HG03520 (cell line): Measurements from ENCODE around the gene LDLRAD3.

Experiments used
- ATAC-seq: cut with Tn5 transposase; IDR thresholded peaks from one replicate; pipeline ENCODE4 v1.9.1; 2021; ENCODE audit warnings: mild to moderate bottlenecking, moderate library complexity; ENCODE audit not compliant: unreplicated experiment

LDLRAD3 gene

DNA sequence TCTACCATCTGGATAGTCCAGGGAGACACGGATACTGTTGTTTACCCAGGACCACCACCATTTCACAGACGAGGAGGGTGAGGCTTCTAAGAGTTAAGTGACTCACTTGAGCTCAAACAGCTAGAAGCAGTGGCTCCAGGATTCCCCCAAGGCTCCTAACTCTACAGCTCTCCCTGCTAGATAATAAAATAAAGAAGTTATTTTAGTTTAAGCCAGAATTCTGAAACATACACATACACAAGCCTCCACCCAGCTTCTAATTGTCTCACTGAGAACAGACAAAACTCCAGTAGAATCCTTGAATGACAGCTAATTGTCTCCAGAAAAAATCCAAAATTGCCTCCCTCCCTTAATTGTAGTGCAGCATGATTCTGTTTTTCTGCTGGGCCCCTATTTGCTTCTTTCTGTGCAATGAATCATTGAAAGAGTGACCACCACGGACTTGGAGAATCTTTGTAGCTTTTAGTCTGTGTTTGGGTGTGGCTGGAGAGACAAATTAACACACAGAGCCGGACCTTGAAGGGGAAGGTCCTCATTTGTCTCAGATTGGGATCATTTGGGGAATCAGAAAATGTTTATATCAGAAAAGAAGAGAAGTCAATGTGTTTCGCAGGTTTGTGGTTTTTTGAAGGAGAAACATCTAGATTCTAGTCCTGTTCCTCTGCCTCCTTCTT is 280.5 kb downstream of the LDLRAD3 start:
- no peak for ATAC-seq

DNA sequence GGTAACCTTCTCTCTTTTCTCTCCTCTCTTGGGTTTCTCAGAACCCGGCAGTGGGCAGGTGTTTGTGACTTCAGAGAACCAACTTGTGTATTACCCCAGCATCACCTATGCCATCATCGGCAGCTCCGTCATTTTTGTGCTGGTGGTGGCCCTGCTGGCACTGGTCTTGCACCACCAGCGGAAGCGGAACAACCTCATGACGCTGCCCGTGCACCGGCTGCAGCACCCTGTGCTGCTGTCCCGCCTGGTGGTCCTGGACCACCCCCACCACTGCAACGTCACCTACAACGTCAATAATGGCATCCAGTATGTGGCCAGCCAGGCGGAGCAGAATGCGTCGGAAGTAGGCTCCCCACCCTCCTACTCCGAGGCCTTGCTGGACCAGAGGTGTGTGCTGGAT is 283.2 kb downstream of the LDLRAD3 start:
- ATAC-seq: no peak

DNA sequence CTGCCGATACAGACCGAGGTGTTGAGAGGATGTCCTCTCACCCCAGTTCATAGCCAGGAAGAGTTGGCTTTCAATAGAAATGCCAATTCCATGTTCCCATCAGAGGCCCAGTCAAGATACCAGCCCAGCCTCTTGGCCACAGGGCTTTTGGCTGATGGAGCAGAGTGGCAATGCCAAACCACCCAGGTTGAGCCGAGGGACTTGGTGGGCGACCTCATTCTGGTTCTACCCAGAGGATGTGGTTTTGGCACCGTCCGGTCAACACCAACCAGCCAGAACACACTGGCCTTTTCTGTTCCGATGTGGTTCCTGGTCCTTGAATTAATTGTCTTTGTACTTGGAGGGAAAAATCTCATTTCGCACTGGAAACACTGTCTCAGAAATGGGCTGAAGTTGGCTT is 284.8 kb downstream of the LDLRAD3 start:
- ATAC-seq: no peak

DNA sequence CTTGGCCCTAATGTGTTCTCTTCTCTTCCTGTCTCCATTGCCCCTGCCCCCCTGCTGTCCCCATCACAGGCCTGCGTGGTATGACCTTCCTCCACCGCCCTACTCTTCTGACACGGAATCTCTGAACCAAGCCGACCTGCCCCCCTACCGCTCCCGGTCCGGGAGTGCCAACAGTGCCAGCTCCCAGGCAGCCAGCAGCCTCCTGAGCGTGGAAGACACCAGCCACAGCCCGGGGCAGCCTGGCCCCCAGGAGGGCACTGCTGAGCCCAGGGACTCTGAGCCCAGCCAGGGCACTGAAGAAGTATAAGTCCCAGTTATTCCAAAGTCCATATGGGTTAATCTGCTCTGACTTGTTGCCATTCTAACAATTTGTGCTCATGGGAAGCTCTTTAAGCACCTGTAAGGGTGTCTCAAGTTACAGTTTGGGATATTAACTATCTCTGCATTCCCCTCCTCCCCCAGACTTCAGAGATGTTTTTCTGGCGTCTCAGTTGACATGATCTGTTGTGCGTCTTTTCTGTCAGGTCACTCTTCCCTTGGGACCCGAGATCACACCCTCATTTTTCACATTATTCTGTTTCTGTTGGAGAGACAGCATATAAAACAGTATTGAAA is 285.3 kb downstream of the LDLRAD3 start:
- no peak for ATAC-seq

DNA sequence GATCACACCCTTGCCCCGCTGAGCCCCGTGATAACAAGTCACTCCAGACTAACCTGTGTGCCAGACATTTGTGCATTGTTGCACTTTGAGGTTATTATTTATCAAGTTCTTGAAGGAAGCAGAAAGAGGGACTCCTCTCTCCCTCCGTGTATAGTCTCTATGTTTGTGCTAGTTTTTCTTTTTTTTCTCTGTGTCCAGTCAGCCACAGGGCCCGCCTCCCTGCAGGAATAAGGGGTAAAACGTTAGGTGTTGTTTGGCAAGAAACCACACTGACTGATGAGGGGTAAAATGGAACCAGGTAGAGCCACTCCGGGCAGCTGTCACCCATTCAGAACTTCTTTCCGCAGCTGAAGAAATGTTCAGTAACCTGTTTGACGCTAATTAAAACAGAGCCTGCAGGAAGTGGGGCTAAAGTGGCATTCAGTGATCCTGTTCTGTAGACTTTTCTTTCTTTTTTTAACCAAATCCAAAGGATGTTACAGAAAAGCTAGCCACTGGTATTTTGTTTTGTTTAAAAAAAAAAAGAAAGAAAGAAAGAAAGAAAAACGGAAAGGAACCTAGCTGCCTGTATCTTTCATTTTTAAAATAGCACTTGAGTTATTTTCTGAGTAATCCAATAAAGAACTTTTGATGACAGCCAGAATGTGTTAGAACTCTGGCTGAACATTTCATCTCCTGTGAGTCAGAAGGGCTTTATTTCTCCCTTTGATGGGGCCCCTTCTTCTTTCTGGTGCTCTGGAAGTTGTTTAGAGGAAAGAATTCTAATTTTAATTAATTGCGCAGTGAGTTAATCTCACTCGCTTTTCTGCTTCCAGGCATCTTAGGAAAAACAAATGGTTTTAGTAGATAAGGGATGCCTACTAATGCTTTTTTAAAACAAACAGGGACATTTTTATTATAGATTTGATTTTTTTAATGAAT is 287.2 kb downstream of the LDLRAD3 start:
- no peak for ATAC-seq

DNA sequence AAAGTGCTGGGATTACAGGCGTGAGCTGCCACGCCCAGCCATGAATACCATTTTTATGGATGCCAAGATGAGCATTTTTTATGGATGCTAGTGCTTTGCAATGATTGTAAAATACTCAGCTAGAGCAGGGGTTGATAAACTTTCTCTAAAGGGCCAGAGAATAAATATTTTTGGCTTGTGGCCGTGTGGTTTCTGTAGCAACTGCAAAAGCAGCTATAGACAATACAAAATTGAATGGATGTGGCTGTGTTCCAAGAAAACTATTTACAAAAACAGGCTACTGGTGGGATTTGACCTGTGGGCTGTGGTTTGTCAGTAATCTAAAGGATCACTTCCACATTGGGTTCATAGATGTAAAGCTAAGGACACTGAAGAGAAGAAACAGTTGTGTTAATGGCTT is 289.3 kb downstream of the LDLRAD3 start:
- ATAC-seq: no peak

DNA sequence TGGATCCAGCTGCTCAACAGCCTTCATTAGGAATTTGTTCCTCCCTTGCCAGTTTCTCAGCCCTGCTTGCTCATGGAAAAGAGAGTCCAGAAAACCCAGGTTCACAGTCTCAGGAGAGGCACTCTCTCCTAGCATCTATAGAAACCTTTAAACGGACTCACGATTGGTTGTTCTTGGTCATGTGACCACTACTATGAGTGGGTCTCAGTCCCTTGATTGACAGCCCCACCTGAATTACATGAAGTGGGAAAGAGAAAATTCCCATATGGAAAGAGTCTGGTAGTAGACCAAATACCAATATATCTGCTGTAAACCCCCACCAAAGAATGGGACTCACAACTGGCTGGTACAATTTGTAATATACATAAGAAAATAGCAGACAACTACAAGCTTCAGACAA is 291.0 kb downstream of the LDLRAD3 start:
- ATAC-seq: no peak

DNA sequence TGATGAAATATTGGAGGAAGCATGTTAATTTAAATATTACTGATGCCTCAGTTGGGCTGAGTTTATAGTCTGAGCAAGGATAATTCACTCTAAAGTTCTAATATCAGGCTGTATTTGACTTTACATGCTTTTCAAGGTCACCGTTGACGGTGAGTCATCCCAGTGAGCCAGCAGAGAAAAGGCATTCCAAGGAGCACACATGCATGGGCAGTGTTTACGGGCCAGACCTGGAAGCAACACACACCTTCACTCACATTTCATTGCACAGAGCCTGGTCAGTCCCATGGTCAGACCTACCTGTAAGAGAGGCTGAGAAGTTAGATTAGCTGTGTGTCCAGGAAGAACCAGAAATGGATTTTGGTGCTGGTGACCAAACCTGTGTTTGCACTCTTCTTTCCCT is 291.9 kb downstream of the LDLRAD3 start:
- ATAC-seq: no peak

DNA sequence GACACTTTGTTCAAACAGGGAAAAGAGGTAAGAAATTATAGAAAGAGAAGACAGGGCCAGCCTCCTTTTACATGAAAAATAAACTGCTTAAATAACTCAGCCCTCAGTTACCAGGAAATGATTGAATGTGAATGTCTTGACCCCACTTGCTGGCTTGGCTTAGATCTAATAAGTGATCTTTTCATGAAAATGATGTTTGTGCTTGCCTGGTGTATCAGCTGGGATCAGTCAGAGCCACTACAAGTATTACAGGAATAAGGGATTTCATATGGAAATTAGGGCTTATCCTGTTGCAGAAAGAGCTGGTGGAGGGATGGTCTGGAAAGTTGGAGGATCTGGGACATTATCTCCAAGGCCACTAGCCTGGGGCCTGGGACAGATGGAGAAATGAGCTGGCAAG is 293.5 kb downstream of the LDLRAD3 start:
- no peak for ATAC-seq

DNA sequence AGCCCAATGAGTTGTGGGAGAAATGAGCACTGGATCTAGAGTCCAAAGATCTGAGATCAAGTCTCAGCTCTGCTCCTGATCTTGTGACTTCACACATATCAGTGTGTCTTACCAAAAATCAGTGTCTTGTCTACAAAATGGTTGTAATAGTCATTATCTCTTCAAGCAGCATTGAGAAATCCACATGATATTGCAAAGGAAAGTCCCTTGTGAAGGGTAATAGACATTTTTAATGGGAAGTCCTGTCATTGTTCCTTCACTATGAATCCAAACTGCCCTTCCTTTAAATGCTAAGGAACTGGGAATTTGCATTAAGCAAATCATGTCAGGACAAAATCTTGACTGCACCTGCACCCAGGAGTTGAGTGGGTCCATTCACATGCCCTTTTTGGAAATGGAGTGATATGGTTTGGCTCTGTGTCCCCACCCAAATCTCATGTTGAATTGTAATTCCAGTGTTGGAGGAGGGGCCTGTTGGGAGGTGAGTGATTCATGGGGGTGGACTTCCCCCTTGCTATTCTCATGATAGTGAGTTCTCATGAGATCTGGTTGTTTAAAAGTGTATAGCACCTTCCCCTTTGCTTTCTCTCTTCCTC is 294.3 kb downstream of the LDLRAD3 start:
- no peak for ATAC-seq

DNA sequence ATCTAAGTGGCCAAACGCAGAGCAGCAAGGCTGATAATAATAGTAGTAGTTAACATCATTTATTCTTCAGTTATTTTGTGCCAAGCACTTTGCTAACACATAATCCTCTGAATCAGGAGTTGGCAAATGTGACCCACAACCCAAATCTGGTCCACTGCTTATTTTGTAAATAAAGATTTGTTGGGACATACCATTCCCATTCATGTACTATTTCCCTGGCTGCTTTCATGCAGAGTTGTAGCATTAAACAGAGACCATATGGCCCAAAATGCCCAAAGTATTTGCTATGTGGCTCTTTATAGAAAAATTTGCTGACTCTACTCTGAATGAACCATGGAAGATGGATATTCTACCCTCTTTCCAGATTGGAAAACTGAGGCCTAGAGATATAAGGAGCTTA is 295.0 kb downstream of the LDLRAD3 start:
- no peak for ATAC-seq

DNA sequence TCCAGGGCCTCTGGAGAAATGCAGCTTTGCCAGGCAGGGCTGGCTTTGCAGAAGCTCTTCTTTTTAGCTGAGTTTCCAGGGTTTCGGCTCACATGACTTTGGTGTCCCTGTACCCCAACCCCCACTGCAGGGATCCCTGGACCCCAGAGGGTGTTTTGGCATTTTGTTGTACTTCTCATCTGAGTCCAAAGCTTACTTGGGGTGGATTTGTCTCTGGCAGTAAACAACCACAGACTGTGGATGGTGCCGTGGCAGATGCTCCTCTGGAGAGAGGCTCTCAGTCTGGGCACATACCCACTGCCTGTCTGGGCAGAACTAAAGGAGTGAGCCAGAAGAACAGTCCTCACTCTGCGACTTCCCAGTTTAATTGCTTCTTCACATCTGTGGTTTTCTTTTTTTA is 295.8 kb downstream of the LDLRAD3 start:
- no peak for ATAC-seq

DNA sequence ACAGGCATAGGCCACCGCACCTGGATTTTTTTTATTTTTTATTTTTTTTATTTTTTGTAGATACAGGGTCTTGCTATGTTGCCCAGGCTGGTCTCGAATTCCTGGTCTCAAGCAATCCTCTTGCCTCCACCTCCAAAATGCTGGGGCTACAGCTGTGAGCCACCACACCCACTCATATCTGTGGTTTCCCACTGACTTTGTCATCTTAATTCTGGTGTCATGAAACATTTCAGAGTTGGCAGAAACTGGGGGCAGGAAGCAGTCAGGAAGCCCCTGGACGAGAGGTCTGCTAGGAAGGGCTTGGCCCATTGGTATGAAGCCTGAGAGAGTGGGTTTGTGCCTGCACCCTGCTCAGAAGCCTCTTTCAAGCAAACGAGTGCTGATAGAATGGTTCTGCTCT is 296.3 kb downstream of the LDLRAD3 start:
- no peak for ATAC-seq

DNA sequence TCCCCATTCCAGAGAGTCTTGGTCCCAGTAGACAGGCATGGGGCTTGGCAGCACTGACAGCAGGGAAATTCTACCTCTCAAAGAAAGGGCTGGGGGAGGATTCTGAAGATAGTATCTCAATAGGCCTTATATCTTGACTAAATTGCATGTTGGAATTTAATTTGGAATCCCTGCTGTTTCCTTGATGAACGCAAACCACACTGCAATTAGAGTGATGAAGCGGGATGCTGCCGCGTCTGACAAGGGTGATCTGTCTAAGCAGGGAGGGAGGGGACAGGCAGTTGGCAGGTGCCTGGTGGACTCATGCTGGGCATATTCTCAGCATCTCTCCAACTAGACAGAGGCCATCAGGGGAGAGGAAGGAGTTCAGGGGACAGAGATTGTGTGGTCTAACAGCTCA is 296.9 kb downstream of the LDLRAD3 start:
- ATAC-seq: no peak

DNA sequence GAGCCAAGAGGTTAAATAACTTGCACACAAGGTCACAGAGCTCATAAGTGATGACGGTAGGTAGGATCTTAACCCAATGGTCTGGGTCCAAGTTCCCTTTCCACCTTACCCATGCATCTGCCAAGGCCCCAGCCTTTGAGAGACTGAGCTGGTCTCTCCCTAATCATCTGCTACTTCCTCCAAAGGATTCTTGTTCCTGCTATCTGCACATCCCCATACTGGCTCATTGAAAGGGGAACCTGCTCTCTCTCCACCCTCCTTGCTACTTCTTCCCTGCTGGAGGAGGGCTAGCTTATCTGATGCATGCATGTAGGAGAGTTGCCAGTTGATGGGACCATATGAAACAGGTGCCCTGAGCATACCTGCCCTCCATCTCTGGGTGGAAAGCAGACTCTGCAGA is 297.6 kb downstream of the LDLRAD3 start:
- ATAC-seq: no peak

DNA sequence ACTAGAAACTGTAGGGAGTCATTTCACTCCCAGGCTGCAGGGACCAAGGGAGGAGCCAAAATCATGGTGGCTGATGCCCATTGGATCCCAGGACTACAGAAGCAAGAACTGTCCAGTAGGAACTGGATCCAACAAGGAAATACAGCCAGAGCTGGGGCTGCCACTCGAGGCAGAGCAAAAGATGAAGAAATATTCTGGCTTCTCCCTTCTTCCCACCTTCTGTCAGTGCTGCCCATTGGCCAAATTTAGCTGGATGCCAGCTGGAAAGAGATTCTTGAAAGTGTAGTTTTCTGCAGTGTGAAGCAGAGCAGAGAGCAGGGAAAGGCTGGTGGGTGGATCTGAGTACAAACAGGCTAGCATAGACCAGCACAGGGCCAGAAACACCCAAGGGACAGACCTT is 299.8 kb downstream of the LDLRAD3 start:
- no peak for ATAC-seq

DNA sequence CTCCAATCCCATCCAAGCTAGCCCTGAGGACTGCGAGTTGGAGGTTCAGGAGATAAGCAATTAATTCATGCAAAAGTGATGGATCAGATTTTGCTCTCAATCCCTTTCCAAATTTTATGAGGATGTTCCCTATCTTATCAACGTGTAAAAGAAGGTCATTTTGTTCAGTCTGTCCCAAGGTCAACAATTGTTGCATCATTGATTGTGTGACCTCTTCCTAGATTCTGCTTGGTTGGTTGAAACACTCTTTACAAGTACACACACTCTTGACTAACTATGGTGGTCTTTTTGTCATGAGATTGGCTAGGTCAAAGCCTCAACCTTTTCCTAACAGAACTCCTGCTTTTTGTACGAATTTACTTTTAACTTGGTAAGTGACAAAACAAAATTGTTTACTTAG is 303.6 kb downstream of the LDLRAD3 start:
- ATAC-seq: no peak

DNA sequence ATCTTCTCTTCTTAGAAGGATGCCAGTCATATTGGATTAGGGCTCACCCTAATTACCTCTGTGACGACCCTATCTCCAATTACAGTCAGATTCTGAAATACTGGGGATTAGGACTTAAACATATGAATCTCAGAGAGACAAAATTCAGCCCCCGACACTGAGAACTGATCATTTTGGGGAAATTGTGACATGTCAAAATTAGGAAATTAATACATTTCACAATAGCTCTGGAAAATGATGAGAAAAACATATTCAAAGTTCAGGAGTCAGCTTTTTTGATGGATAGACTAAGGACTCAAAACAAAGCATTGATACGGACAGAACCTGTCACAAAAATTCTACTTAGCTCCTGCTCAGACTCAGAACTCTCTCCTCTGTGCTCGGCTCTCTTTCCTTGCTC is 304.6 kb downstream of the LDLRAD3 start:
- ATAC-seq: no peak

DNA sequence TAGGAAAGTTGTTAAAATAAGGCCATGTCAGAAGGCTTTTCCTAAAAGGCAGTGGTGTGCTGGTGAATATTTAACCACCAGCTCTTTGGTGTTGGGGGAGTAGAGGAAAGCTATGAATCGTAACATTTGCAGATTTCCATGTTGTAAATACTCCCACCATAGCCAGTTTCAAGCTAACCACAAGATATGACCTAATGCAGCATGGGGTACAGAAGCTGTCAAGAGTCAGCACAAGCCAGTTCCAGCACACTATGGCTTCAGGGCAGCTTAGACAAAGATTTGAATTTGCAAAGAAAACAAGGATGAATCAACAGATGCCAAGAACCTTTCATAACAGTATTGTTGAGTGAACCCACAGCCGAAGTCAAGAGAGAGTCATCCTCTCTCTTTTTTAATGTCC is 305.4 kb downstream of the LDLRAD3 start:
- ATAC-seq: no peak

DNA sequence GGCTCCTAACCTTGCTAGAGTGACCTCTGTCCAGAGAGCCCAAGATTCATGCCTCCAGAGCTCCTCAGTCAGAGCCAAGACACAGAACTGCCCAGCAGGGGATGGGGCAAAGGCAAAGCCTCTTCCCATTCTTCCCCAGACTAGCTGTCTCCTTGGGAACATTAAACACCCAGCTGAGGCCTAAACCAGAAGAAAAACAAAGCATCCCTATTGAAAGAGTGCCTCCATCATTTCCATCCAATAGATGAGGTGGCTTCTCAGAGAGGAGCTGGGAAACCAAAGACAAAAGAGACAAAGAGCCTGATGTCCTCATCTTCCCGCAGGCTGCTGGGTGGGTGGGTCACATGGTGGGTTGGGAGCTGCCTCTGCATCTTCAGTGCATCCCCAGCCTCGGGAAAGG is 308.0 kb downstream of the LDLRAD3 start:
- no peak for ATAC-seq

DNA sequence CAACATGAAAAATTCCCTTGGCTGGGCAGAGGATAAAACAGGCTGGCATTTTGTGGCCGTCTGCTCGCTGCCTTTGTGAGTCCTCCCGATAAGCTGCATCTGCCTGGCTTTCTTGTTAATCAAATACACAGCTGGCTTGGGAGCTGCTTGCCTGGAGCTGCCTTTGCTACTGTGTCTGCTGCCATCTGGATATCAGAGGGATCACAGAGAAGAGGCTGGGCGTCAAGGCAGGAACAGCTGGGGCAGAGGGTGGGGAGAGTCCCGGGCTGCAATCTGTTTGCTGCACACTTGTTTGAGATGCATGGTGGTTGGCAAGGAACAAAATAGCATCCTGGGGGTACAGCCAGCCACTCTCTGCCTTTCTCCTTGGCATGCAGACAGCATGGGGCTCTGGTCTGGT is 309.4 kb downstream of the LDLRAD3 start:
- no peak for ATAC-seq

DNA sequence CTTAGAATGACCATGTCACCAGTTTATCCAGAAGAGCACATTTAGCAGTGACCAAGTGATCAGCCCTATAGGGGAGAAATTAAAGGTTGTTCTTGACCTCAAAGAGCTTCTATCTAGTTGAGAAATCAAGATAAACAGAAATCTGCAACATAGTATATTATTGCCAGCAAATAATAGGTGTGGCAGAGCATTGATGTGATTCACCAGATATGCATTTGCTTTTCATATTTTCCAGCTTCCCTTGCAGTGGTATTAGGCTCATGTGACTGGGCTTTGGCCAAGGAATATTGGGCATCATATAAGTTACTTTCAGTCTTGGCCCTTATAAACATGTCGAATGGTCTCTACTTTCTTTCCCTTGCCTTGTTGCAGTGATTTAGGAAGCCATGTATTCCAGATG is 310.9 kb downstream of the LDLRAD3 start:
- ATAC-seq: no peak
